WTC11 (cell line): Measurements from ENCODE around the gene NR3C1. TPM values are rescaled to one million over a fixed set of nuclear protein-coding genes. Genes with fewer than 3 reads are reported as not detected.

Experiments used
- ATAC-seq: fragments of 200-7000 bp; cut with Tn5 transposase; 2 replicates; pipeline ENCODE4 v1.10.0; 2021; ENCODE audit warnings: mild to moderate bottlenecking, moderate library complexity
- CTCF ChIA-PET: fragments of 300-600 bp; sonication (Branson Sonifier 250); formaldehyde crosslinking; loops from one replicate; lab custom pipeline; 2021; ENCODE audit warnings: antibody characterized with exemption; lab: Charles Lee
- POLR2A ChIA-PET: fragments of 350-600 bp; sonication (Branson Sonifier 250); formaldehyde crosslinking; loops from one replicate; lab custom pipeline; 2021; ENCODE audit warnings: antibody characterized with exemption; lab: Charles Lee
- DNase-seq: peaks from one replicate; pipeline ENCODE4 v3.0.0; 2021; ENCODE audit warnings: low spot score
- H3K27ac Mint-ChIP-seq: 2 replicates; pipeline ENCODE4 v1.8.0; 2021; ENCODE audit warnings: mixed read lengths
- H3K27me3 Mint-ChIP-seq: 2 replicates; pipeline ENCODE4 v1.8.0; 2021; ENCODE audit warnings: low read depth, mild to moderate bottlenecking, moderate library complexity, mixed read lengths
- H3K36me3 Mint-ChIP-seq: 2 replicates; pipeline ENCODE4 v1.8.0; 2021; ENCODE audit warnings: mixed read lengths
- H3K4me1 Mint-ChIP-seq: 2 replicates; pipeline ENCODE4 v1.8.0; 2022; ENCODE audit warnings: mixed read lengths
- H3K4me3 Mint-ChIP-seq: 2 replicates; pipeline ENCODE4 v1.8.0; 2021; ENCODE audit warnings: mild to moderate bottlenecking, moderate library complexity, mixed read lengths
- H3K9me3 Mint-ChIP-seq: 2 replicates; pipeline ENCODE4 v1.8.0; 2021; ENCODE audit warnings: mixed read lengths
- NR1H2 ChIP-seq: sonication (generic); formaldehyde crosslinking; IDR thresholded peaks from 2 replicates; pipeline ENCODE4 v1.9.0; 2021; ENCODE audit warnings: mild to moderate bottlenecking, moderate library complexity, missing genetic modification reagents
- NR2C2 ChIP-seq: sonication (generic); formaldehyde crosslinking; IDR thresholded peaks from 2 replicates; pipeline ENCODE4 v1.8.0; 2022; ENCODE audit warnings: mild to moderate bottlenecking, missing genetic modification reagents
- NR3C1 ChIP-seq: sonication (generic); formaldehyde crosslinking; conservative IDR thresholded peaks from 2 replicates; pipeline ENCODE4 v1.8.1; 2023; ENCODE audit warnings: low read depth, mild to moderate bottlenecking, missing genetic modification reagents
- PRRX2 ChIP-seq: fragments of 250-450 bp; sonication (Bioruptor Pico); IDR thresholded peaks from 2 replicates; pipeline ENCODE4 v1.8.0; 2021; ENCODE audit warnings: mild to moderate bottlenecking
- RORB ChIP-seq: fragments of 250-450 bp; sonication (Bioruptor Pico); IDR thresholded peaks from 2 replicates; pipeline ENCODE4 v1.9.0; 2021; ENCODE audit warnings: mild to moderate bottlenecking
- TCF7 ChIP-seq: sonication (generic); formaldehyde crosslinking; IDR thresholded peaks from 2 replicates; pipeline ENCODE4 v1.8.0; 2022; ENCODE audit warnings: mild to moderate bottlenecking, low read depth, missing genetic modification reagents, moderate library complexity
- TEAD4 ChIP-seq: sonication (generic); formaldehyde crosslinking; IDR thresholded peaks from 2 replicates; pipeline ENCODE4 v1.8.0; 2022; ENCODE audit warnings: mild to moderate bottlenecking, missing genetic modification reagents
- ZNF232 ChIP-seq: sonication (generic); formaldehyde crosslinking; IDR thresholded peaks from 2 replicates; pipeline ENCODE4 v1.8.0; 2022; ENCODE audit warnings: mild to moderate bottlenecking, missing genetic modification reagents
- ZNF423 ChIP-seq: fragments of 250-450 bp; sonication (Bioruptor Pico); IDR thresholded peaks from 2 replicates; pipeline ENCODE4 v2.1.2; 2022; ENCODE audit warnings: mild to moderate bottlenecking, moderate library complexity
- total RNA-seq: library from RNA; stranded (reverse); gene quantifications from 3 replicates; pipeline ENCODE4 v1.2.3, GENCODE V29; 2021
- TF ChIP-seq, protein P1 (sequence below): sonication (generic); formaldehyde crosslinking; conservative IDR thresholded peaks from 2 replicates; pipeline ENCODE4 v1.8.1; 2022; ENCODE audit warnings: mild to moderate bottlenecking, missing genetic modification reagents
- TF ChIP-seq, protein P2 (sequence below): sonication (generic); formaldehyde crosslinking; IDR thresholded peaks from 2 replicates; pipeline ENCODE4 v1.8.0; 2022; ENCODE audit warnings: mild to moderate bottlenecking, missing genetic modification reagents
- TF ChIP-seq, protein P3 (sequence below): sonication (generic); formaldehyde crosslinking; IDR thresholded peaks from 2 replicates; pipeline ENCODE4 v1.8.0; 2023; ENCODE audit warnings: mild to moderate bottlenecking, missing genetic modification reagents
- TF ChIP-seq, protein P4 (sequence below): sonication (generic); formaldehyde crosslinking; IDR thresholded peaks from 2 replicates; pipeline ENCODE4 v1.8.1; 2023; ENCODE audit warnings: mild to moderate bottlenecking, moderate library complexity, missing genetic modification reagents
- TF ChIP-seq, protein P5 (sequence below): sonication (generic); formaldehyde crosslinking; IDR thresholded peaks from 2 replicates; pipeline ENCODE4 v1.8.0; 2022; ENCODE audit warnings: mild to moderate bottlenecking, missing genetic modification reagents
- TF ChIP-seq, protein P6 (sequence below): sonication (generic); formaldehyde crosslinking; IDR thresholded peaks from 2 replicates; pipeline ENCODE4 v1.8.1; 2023; ENCODE audit warnings: mild to moderate bottlenecking, missing genetic modification reagents, moderate library complexity
- TF ChIP-seq, protein P7 (sequence below): sonication (generic); formaldehyde crosslinking; IDR thresholded peaks from 2 replicates; pipeline ENCODE4 v1.8.0; 2023; ENCODE audit warnings: missing genetic modification reagents, mild to moderate bottlenecking, borderline replicate concordance

The NR3C1 gene
- total RNA-seq, 1 experiment from 2014 or later, result 15.0 TPM

DNA sequence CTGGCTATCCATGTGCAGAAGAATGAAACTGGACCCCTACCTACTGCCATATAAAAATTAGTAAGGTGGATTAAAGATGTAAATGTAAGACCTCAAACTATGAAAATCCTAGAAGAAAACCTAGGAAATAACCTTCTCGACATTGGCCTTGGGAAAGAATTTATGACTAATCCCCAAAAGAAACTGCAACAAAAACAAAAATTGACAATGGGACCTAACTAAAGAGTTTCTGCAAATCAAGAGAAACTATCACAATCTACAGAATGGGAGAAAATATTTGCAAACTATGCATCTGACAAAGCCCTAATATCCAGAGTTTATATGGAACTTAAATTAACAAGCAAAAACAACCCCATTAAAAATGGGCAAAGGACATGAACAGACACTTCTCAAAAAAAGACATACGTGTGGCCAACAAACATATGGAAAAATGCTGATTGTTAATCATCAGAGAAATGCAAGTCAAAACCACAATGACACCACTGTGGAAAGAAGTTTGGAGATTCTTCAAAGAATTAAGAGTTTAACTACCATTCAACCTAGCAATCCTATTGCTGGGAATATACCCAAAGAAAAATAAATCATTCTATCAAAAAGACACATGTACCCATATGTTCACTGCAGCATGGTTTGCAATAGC lies 98.5 kb downstream of the NR3C1 start (continued):
- TF ChIP-seq, protein P1, sequence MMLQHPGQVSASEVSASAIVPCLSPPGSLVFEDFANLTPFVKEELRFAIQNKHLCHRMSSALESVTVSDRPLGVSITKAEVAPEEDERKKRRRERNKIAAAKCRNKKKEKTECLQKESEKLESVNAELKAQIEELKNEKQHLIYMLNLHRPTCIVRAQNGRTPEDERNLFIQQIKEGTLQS (CRISPR knock-in tag), result no peak

DNA sequence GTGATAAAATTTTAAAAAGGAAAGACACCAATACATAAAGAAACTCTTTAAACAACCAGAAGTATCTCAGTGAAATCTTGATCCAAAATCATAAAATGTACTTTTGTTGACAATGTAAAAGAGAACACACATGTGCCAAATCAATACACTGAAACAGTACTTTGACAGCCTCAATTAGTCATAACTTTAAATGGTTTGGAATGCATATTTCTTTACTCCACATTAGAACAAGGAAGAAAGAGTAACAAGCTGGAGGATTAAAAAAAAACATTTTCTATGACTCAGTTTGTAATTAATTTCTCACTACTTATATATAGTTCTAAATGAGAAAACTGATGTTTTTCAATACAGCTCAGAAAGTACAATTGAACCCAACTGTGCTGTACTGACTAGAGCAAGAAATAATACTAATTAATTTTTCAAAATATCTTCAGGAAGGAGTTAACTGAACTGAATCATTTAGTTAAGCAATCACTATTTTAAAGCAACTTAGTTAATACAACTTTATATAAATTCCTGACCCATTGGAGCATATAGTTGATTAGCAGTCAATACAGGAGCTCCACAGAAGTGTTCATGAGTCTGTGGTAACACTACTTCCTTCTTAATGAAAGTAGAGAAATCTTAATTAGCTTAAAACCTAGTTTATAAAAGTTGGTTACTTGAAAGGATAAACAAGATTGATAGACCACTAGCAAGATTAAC lies 101.0 kb downstream of the NR3C1 start:
- H3K4me3 Mint-ChIP-seq, result no peak overlapping the region
- peaks cover 5% of the 10 kb centered on the region for H3K9me3 Mint-ChIP-seq
- ATAC-seq, result no peak
- H3K27me3 Mint-ChIP-seq, result no peaks in the 10 kb centered on the region
- peaks cover 4% of the 10 kb centered on the region; the same call in 1 of the 2 replicates for H3K36me3 Mint-ChIP-seq
- no peak overlapping the region for H3K27ac Mint-ChIP-seq
- CTCF ChIA-PET, result no interaction called here
- TF ChIP-seq NR3C1 (CRISPR knock-in tag), result no peak
- TF ChIP-seq, all 79 proteins: peak for 0
- H3K4me1 Mint-ChIP-seq, result peaks cover 4% of the 10 kb centered on the region
- POLR2A ChIA-PET, result no interaction called here
- no peak for DNase-seq

DNA sequence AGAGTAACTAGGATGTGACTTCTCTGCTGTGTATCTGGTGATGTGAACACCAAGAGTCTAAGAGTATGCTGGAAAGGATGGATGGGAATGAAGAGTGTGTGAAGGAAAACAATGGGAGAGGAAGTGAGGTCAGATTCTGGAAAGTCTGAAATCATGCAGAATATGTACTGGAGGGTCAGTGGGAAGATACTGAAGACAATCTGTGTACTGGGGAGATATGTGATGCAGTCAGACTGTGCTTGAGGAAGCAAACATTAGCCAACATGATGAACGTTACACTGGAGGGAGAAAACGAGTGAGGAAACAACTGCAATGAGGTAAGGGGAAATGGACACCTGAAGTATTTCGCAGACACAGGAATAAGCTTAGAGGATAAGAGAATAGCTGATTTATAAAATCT lies 105.7 kb downstream of the NR3C1 start:
- ATAC-seq (no peak), DNase-seq (no peak)
- H3K9me3 Mint-ChIP-seq, result no peaks in the 10 kb centered on the region
- CTCF ChIA-PET, result no interaction called here
- no peak overlapping the region for H3K4me3 Mint-ChIP-seq
- no peak overlapping the region for H3K27ac Mint-ChIP-seq
- TF ChIP-seq ZNF423 (no peak), ZNF232 (CRISPR knock-in tag) (no peak), TEAD4 (CRISPR knock-in tag) (no peak), TCF7 (CRISPR knock-in tag) (no peak), PRRX2 (CRISPR knock-in tag) (no peak), NR2C2 (CRISPR knock-in tag) (no peak), NR1H2 (CRISPR knock-in tag) (no peak), RORB (CRISPR knock-in tag) (no peak)
- TF ChIP-seq, protein P2, sequence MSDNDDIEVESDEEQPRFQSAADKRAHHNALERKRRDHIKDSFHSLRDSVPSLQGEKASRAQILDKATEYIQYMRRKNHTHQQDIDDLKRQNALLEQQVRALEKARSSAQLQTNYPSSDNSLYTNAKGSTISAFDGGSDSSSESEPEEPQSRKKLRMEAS, result no peak
- TF ChIP-seq, protein P3, sequence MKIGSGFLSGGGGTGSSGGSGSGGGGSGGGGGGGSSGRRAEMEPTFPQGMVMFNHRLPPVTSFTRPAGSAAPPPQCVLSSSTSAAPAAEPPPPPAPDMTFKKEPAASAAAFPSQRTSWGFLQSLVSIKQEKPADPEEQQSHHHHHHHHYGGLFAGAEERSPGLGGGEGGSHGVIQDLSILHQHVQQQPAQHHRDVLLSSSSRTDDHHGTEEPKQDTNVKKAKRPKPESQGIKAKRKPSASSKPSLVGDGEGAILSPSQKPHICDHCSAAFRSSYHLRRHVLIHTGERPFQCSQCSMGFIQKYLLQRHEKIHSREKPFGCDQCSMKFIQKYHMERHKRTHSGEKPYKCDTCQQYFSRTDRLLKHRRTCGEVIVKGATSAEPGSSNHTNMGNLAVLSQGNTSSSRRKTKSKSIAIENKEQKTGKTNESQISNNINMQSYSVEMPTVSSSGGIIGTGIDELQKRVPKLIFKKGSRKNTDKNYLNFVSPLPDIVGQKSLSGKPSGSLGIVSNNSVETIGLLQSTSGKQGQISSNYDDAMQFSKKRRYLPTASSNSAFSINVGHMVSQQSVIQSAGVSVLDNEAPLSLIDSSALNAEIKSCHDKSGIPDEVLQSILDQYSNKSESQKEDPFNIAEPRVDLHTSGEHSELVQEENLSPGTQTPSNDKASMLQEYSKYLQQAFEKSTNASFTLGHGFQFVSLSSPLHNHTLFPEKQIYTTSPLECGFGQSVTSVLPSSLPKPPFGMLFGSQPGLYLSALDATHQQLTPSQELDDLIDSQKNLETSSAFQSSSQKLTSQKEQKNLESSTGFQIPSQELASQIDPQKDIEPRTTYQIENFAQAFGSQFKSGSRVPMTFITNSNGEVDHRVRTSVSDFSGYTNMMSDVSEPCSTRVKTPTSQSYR (CRISPR knock-in tag), result no peak
- TF ChIP-seq, protein P4, sequence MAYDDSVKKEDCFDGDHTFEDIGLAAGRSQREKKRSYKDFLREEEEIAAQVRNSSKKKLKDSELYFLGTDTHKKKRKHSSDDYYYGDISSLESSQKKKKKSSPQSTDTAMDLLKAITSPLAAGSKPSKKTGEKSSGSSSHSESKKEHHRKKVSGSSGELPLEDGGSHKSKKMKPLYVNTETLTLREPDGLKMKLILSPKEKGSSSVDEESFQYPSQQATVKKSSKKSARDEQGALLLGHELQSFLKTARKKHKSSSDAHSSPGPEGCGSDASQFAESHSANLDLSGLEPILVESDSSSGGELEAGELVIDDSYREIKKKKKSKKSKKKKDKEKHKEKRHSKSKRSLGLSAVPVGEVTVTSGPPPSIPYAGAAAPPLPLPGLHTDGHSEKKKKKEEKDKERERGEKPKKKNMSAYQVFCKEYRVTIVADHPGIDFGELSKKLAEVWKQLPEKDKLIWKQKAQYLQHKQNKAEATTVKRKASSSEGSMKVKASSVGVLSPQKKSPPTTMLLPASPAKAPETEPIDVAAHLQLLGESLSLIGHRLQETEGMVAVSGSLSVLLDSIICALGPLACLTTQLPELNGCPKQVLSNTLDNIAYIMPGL (CRISPR knock-in tag), result no peak
- TF ChIP-seq, protein P5, sequence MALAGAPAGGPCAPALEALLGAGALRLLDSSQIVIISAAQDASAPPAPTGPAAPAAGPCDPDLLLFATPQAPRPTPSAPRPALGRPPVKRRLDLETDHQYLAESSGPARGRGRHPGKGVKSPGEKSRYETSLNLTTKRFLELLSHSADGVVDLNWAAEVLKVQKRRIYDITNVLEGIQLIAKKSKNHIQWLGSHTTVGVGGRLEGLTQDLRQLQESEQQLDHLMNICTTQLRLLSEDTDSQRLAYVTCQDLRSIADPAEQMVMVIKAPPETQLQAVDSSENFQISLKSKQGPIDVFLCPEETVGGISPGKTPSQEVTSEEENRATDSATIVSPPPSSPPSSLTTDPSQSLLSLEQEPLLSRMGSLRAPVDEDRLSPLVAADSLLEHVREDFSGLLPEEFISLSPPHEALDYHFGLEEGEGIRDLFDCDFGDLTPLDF (CRISPR knock-in tag), result no peak
- TF ChIP-seq, protein P6, sequence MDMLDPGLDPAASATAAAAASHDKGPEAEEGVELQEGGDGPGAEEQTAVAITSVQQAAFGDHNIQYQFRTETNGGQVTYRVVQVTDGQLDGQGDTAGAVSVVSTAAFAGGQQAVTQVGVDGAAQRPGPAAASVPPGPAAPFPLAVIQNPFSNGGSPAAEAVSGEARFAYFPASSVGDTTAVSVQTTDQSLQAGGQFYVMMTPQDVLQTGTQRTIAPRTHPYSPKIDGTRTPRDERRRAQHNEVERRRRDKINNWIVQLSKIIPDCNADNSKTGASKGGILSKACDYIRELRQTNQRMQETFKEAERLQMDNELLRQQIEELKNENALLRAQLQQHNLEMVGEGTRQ, result no peak
- TF ChIP-seq, protein P7, sequence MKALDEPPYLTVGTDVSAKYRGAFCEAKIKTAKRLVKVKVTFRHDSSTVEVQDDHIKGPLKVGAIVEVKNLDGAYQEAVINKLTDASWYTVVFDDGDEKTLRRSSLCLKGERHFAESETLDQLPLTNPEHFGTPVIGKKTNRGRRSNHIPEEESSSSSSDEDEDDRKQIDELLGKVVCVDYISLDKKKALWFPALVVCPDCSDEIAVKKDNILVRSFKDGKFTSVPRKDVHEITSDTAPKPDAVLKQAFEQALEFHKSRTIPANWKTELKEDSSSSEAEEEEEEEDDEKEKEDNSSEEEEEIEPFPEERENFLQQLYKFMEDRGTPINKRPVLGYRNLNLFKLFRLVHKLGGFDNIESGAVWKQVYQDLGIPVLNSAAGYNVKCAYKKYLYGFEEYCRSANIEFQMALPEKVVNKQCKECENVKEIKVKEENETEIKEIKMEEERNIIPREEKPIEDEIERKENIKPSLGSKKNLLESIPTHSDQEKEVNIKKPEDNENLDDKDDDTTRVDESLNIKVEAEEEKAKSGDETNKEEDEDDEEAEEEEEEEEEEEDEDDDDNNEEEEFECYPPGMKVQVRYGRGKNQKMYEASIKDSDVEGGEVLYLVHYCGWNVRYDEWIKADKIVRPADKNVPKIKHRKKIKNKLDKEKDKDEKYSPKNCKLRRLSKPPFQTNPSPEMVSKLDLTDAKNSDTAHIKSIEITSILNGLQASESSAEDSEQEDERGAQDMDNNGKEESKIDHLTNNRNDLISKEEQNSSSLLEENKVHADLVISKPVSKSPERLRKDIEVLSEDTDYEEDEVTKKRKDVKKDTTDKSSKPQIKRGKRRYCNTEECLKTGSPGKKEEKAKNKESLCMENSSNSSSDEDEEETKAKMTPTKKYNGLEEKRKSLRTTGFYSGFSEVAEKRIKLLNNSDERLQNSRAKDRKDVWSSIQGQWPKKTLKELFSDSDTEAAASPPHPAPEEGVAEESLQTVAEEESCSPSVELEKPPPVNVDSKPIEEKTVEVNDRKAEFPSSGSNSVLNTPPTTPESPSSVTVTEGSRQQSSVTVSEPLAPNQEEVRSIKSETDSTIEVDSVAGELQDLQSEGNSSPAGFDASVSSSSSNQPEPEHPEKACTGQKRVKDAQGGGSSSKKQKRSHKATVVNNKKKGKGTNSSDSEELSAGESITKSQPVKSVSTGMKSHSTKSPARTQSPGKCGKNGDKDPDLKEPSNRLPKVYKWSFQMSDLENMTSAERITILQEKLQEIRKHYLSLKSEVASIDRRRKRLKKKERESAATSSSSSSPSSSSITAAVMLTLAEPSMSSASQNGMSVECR (CRISPR knock-in tag), result no peak
- peaks cover 4% of the 10 kb centered on the region for H3K4me1 Mint-ChIP-seq
- no peaks in the 10 kb centered on the region for H3K27me3 Mint-ChIP-seq
- POLR2A ChIA-PET, result interaction anchor here (1.5 kb wide), 1 partner anchor 16 kb away, joined by 3 read pairs; no protein-coding TSS in a partner anchor
- H3K36me3 Mint-ChIP-seq, result no peaks in the 10 kb centered on the region
